ENCODE data around the gene CBX6. TPM values are rescaled to one million over a fixed set of nuclear protein-coding genes. Genes with fewer than 3 reads are reported as not detected.

CBX6 gene
- total RNA-seq, 1 experiment from 2014 or later: 55.9 TPM

DNA sequence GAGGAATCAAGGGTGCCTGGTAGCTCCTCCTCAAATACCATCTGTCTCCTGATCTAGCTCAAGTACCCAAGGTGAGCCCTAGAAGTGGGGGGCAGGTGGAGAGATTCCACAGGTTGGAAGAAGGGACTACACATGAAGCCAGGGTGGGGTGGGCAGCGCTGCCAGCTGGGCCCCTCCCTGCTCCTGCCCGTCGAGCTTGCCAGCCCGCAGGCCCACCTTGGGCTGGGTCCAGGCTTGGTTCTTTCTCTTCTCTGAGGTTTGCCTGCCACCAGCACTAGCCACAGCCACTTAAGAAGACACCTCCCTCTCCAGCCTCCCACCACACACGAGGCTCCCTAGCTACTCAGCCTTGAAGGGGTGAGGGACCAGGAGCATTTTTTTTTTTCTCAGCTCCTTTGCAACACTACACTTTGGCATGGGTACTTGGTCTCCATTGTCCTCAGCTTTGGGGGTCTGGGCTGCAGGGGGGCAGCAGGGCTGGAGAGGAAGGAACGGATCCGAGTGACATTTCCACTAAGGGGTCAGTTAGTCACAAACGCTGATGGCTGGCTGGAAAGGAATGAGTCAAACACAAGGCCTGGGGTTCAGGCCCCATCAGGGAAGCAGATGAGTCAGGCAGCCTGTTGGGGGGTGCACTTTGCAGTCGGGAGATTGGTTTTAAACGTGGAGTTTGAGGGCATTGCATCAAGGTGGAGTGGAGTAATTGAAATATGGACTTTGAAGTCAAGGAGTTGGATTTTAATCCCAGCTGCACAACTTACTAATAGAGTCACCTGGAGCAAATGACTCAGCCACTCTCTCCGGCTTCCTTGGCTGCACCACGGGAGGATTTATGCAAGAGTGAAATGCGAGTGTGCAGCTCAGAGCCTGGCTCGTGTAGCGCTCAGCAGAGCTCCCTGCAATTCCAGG lies 20.8 kb downstream of the CBX6 start:
- POLR2A ChIA-PET: no interaction called here
- DNase-seq: no peak
- Histone ChIP-seq H3K4me1 (no peaks in the 10 kb centered on the region), H3K9me3 (no peaks in the 10 kb centered on the region), H3K27me3 (replicated peaks; ENCODE audit: control insufficient read depth, insufficient read depth, low read length) (no peaks in the 10 kb centered on the region), H3K4me3 (ENCODE audit: low read depth, low read length) (no peak overlapping the region), H3K36me3 (ENCODE audit: control insufficient read depth, insufficient read depth, low read length) (no peaks in the 10 kb centered on the region)
- TF ChIP-seq, protein P1, sequence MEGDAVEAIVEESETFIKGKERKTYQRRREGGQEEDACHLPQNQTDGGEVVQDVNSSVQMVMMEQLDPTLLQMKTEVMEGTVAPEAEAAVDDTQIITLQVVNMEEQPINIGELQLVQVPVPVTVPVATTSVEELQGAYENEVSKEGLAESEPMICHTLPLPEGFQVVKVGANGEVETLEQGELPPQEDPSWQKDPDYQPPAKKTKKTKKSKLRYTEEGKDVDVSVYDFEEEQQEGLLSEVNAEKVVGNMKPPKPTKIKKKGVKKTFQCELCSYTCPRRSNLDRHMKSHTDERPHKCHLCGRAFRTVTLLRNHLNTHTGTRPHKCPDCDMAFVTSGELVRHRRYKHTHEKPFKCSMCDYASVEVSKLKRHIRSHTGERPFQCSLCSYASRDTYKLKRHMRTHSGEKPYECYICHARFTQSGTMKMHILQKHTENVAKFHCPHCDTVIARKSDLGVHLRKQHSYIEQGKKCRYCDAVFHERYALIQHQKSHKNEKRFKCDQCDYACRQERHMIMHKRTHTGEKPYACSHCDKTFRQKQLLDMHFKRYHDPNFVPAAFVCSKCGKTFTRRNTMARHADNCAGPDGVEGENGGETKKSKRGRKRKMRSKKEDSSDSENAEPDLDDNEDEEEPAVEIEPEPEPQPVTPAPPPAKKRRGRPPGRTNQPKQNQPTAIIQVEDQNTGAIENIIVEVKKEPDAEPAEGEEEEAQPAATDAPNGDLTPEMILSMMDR (IDR thresholded peaks at IDR 0.05; ENCODE audit: insufficient read depth in 1 of 2, low read depth in 1 of 2, low read length in 1 of 2, severe bottlenecking in 1 of 2, unreplicated experiment in 1 of 2): no peak
- Mint-ChIP-seq H3K36me3 (ENCODE audit: insufficient read depth, unreplicated experiment) (no peaks in the 10 kb centered on the region), H3K4me1 (ENCODE audit: low read depth, unreplicated experiment) (no peaks in the 10 kb centered on the region), H3K4me3 (ENCODE audit: unreplicated experiment) (no peak overlapping the region), H3K9me3 (ENCODE audit: unreplicated experiment) (no peaks in the 10 kb centered on the region), H3K27ac (ENCODE audit: unreplicated experiment) (no peak overlapping the region), H3K27me3 (ENCODE audit: insufficient read depth, unreplicated experiment) (no peaks in the 10 kb centered on the region)
- CTCF ChIA-PET: no interaction called here
- BruUV-seq (replicated peaks): no TSS peak
- intact Hi-C loops (cut with micrococcal nuclease; ENCODE audit: unreplicated experiment): no loop called here

DNA sequence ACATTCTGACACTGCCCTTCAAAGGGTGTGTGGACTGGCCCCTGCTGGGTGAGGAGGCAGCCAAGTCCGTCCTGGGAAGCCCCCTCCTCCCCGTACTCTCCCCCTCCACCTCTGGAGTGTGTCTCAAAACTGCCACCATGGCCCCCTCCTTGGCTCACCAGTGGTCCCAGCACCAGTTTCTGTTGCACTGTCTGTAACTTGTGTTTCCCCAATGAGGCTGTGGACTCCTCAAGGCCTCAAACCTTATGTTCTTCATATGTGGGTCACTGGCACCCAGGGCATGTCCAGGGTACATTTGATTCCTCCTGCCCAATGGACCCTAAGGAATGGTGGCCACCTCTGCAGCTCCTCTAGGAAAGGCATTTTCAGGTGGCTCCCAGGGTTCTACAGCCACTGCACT lies 21.6 kb downstream of the CBX6 start:
- POLR2A ChIA-PET: no interaction called here
- no peaks in the 10 kb centered on the region for H3K9me3 Mint-ChIP-seq (ENCODE audit: unreplicated experiment)
- CTCF ChIA-PET: no interaction called here
- no peaks in the 10 kb centered on the region for H3K4me1 Mint-ChIP-seq (ENCODE audit: low read depth, unreplicated experiment)
- BruUV-seq (replicated peaks): no TSS peak
- no peaks in the 10 kb centered on the region for H3K36me3 ChIP-seq (ENCODE audit: control insufficient read depth, insufficient read depth, low read length)
- TF ChIP-seq, protein P1 (IDR thresholded peaks at IDR 0.05; ENCODE audit: insufficient read depth in 1 of 2, low read depth in 1 of 2, low read length in 1 of 2, severe bottlenecking in 1 of 2, unreplicated experiment in 1 of 2): no peak
- H3K27me3 ChIP-seq (replicated peaks; ENCODE audit: control insufficient read depth, insufficient read depth, low read length): no peaks in the 10 kb centered on the region
- H3K9me3 ChIP-seq: no peaks in the 10 kb centered on the region
- no peaks in the 10 kb centered on the region for H3K36me3 Mint-ChIP-seq (ENCODE audit: insufficient read depth, unreplicated experiment)
- H3K27ac Mint-ChIP-seq (ENCODE audit: unreplicated experiment): no peak overlapping the region
- DNase-seq: no peak
- H3K4me1 ChIP-seq: peaks cover 1% of the 10 kb centered on the region; the same call in 1 of the 2 replicates
- intact Hi-C loops (cut with micrococcal nuclease; ENCODE audit: unreplicated experiment): no loop called here
- H3K4me3 ChIP-seq (ENCODE audit: low read depth, low read length): no peak overlapping the region
- no peaks in the 10 kb centered on the region for H3K27me3 Mint-ChIP-seq (ENCODE audit: insufficient read depth, unreplicated experiment)
- no peak overlapping the region for H3K4me3 Mint-ChIP-seq (ENCODE audit: unreplicated experiment)

DNA sequence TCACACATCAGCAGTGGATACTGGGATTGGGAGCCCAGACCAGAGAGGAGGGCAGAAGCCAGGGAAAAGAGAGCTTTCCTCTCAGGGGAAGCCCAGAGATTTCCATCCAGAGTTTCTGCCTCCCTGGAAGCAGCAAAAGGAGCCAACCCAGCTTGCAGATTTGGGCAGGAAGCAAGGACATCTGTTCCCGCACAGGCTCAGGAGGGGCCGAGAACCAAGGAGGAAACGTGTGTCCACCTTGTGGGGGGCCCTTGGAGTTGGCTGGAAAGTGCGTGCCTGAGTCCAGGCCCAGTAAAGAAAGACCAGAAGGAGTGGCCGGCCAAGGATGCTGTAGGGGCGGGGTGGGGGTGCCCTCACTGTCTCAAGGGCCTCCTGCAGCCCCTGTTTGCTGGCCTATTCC lies 22.2 kb downstream of the CBX6 start:
- no peak for DNase-seq
- no peak overlapping the region for H3K4me3 ChIP-seq (ENCODE audit: low read depth, low read length)
- Mint-ChIP-seq H3K36me3 (ENCODE audit: insufficient read depth, unreplicated experiment) (no peaks in the 10 kb centered on the region), H3K9me3 (ENCODE audit: unreplicated experiment) (no peaks in the 10 kb centered on the region), H3K4me1 (ENCODE audit: low read depth, unreplicated experiment) (no peaks in the 10 kb centered on the region), H3K4me3 (ENCODE audit: unreplicated experiment) (no peak overlapping the region), H3K27ac (ENCODE audit: unreplicated experiment) (no peak overlapping the region), H3K27me3 (ENCODE audit: insufficient read depth, unreplicated experiment) (no peaks in the 10 kb centered on the region)
- H3K4me1 ChIP-seq: peaks cover 7% of the 10 kb centered on the region
- ChIA-PET POLR2A (no interaction called here), CTCF (no interaction called here)
- no peaks in the 10 kb centered on the region for H3K36me3 ChIP-seq (ENCODE audit: control insufficient read depth, insufficient read depth, low read length)
- intact Hi-C loops (cut with micrococcal nuclease; ENCODE audit: unreplicated experiment): no loop called here
- TF ChIP-seq, protein P1 (IDR thresholded peaks at IDR 0.05; ENCODE audit: insufficient read depth in 1 of 2, low read depth in 1 of 2, low read length in 1 of 2, severe bottlenecking in 1 of 2, unreplicated experiment in 1 of 2): no peak
- BruUV-seq (replicated peaks): no TSS peak
- H3K9me3 ChIP-seq: no peaks in the 10 kb centered on the region
- H3K27me3 ChIP-seq (replicated peaks; ENCODE audit: control insufficient read depth, insufficient read depth, low read length): no peaks in the 10 kb centered on the region
